Endothelial cell of umbilical vein (primary cell): Measurements from ENCODE around the gene OXTR. TPM values are rescaled to one million over a fixed set of nuclear protein-coding genes. Genes with fewer than 3 reads are reported as not detected.

Experiments used
- BruUV-seq: library from RNA; stranded (reverse); fragments of 400-500 nt; replicated peaks from 2 replicates; lab custom pipeline; 2021; lab: Mats Ljungman, UMichigan
- CTCF ChIA-PET: fragments of 300-600, 350-600 bp; sonication (Branson Sonifier 250); formaldehyde crosslinking; loops from one replicate; lab custom pipeline; 2021; ENCODE audit warnings: antibody characterized with exemption, inconsistent platforms; lab: Charles Lee
- POLR2A ChIA-PET: fragments of 300-600, 350-600 bp; sonication (Branson Sonifier 250); formaldehyde crosslinking; loops from one replicate; lab custom pipeline; 2021; ENCODE audit warnings: antibody characterized with exemption, inconsistent platforms; lab: Charles Lee
- DNase-seq: peaks from one replicate; pipeline ENCODE4 v3.0.0-alpha.2; 2011; ENCODE audit warnings: low read depth, low spot score
- FAIRE-seq: peaks from 2 replicates; lab custom pipeline; 2011; peaks lifted over from hg19 to GRCh38; lab: Jason Lieb, UNC
- H2AFZ ChIP-seq: 2 replicates; pipeline ENCODE4 v1.6.0; 2012; ENCODE audit warnings: low read depth, low read length, control low read depth, inconsistent platforms
- H3K27ac ChIP-seq: 2 replicates; pipeline ENCODE4 v1.5.1; 2011; ENCODE audit warnings: low read depth, mild to moderate bottlenecking, control low read depth, low read length, moderate library complexity; ENCODE audit not compliant: insufficient read depth
- H3K27me3 ChIP-seq, 2 experiments: 2 replicates each; pipeline versions ENCODE4 v1.6.0 to v1.6.1; 2011; ENCODE audit warnings: low read length in 2 of 2, mixed read lengths in 1 of 2; ENCODE audit not compliant: control insufficient read depth in 2 of 2, insufficient read depth in 2 of 2
- H3K36me3 ChIP-seq, 2 experiments: 2 replicates in 1 of 2; 3 replicates in 1 of 2; pipeline ENCODE4 v1.5.1; 2011; ENCODE audit warnings: low read length in 2 of 2, mild to moderate bottlenecking in 1 of 2, moderate library complexity in 1 of 2; ENCODE audit not compliant: control insufficient read depth in 2 of 2, insufficient read depth in 2 of 2; ENCODE audit errors: extremely low read depth in 1 of 2
- H3K4me1 ChIP-seq: 3 replicates; pipeline ENCODE4 v1.5.1; 2011; ENCODE audit warnings: mild to moderate bottlenecking, low read length; ENCODE audit not compliant: control insufficient read depth, insufficient read depth; ENCODE audit errors: extremely low read depth
- H3K4me2 ChIP-seq: 2 replicates; pipeline ENCODE4 v1.6.1; 2011; ENCODE audit warnings: low read length, control low read depth, mixed read lengths; ENCODE audit not compliant: insufficient read depth
- H3K4me3 ChIP-seq, 3 experiments: fragments of 200-600 bp in 1 of 3; sonication (generic), shearing (Covaris generic) in 1 of 3; replicated peaks in 1 of 3; 2 replicates each; pipeline ENCODE4 v1.5.1; 2011 to 2016; ENCODE audit warnings: control low read depth in 3 of 3, low read length in 3 of 3, mild to moderate bottlenecking in 2 of 3, inconsistent platforms in 1 of 3, low read depth in 1 of 3, moderate library complexity in 1 of 3; ENCODE audit not compliant: insufficient read depth in 1 of 3
- H3K79me2 ChIP-seq: 2 replicates; pipeline ENCODE4 v1.6.0; 2012; ENCODE audit warnings: low read length, inconsistent platforms; ENCODE audit not compliant: control insufficient read depth, insufficient read depth
- H3K9ac ChIP-seq: replicated peaks from 2 replicates; pipeline ENCODE3; 2011; ENCODE audit warnings: low read length, control low read depth; ENCODE audit not compliant: insufficient read depth; ENCODE audit errors: extremely low read depth
- H3K9me1 ChIP-seq: replicated peaks from 3 replicates; pipeline ENCODE4 v1.6.0; 2011; ENCODE audit warnings: mild to moderate bottlenecking, low read length; ENCODE audit not compliant: control insufficient read depth, insufficient read depth; ENCODE audit errors: extremely low read depth
- H3K9me3 ChIP-seq: replicated peaks from 2 replicates; pipeline ENCODE4 v1.5.1; 2012; ENCODE audit warnings: low read length, inconsistent platforms; ENCODE audit not compliant: control insufficient read depth, insufficient read depth
- H4K20me1 ChIP-seq: replicated peaks from 2 replicates; pipeline ENCODE3; 2011; ENCODE audit warnings: mild to moderate bottlenecking, low read length; ENCODE audit not compliant: control insufficient read depth, insufficient read depth; ENCODE audit errors: extremely low read depth
- CTCF ChIP-seq, 2 donors: IDR thresholded peaks; 1 replicate in 1 of 2; 2 replicates in 1 of 2; pipeline ENCODE4 v1.5.1; 2011; ENCODE audit warnings: low read length in 2 of 2, mild to moderate bottlenecking in 2 of 2, moderate library complexity in 2 of 2, control low read depth in 1 of 2, inconsistent platforms in 1 of 2, low read depth in 1 of 2; ENCODE audit not compliant: insufficient read depth in 1 of 2; ENCODE audit errors: extremely low read depth in 1 of 2
- EZH2 ChIP-seq: IDR thresholded peaks from 2 replicates; pipeline ENCODE4 v1.6.1; 2012; ENCODE audit warnings: borderline replicate concordance, low read depth, mild to moderate bottlenecking, moderate library complexity, low read length, inconsistent platforms; ENCODE audit not compliant: severe bottlenecking
- FOS ChIP-seq: IDR thresholded peaks from 2 replicates; pipeline ENCODE4 v1.6.1; 2011; ENCODE audit warnings: mild to moderate bottlenecking, low read length, moderate library complexity, borderline replicate concordance; ENCODE audit not compliant: insufficient read depth
- GATA2 ChIP-seq: IDR thresholded peaks from 2 replicates; pipeline ENCODE4 v1.7.0; 2011; ENCODE audit warnings: low read depth, mild to moderate bottlenecking, moderate library complexity, mixed read lengths, low read length; ENCODE audit not compliant: insufficient read length, insufficient read depth
- JUN ChIP-seq: IDR thresholded peaks from 2 replicates; pipeline ENCODE4 v1.6.1; 2011; ENCODE audit warnings: borderline replicate concordance, low read depth; ENCODE audit not compliant: insufficient read length, insufficient read depth
- MAX ChIP-seq: IDR thresholded peaks from 2 replicates; pipeline ENCODE4 v1.6.1; 2011; ENCODE audit not compliant: insufficient read depth, insufficient read length
- MYC ChIP-seq: IDR thresholded peaks from one replicate; pipeline ENCODE4 v1.6.1; 2011; ENCODE audit warnings: mild to moderate bottlenecking, low read depth, low read length
- POLR2A ChIP-seq: IDR thresholded peaks from 2 replicates; pipeline ENCODE4 v1.6.1; 2012; ENCODE audit warnings: low read depth, mild to moderate bottlenecking, control low read depth, low read length
- POLR2AphosphoS5 ChIP-seq: IDR thresholded peaks from 2 replicates; pipeline ENCODE4 v1.6.1; 2012; ENCODE audit warnings: low read depth, mild to moderate bottlenecking, control low read depth, low read length, moderate library complexity; ENCODE audit not compliant: insufficient read depth
- dilution Hi-C: fragments of 300-500 bp; cut with MboI; formaldehyde crosslinking; loops from one replicate; pipeline ENCODE4 v1.15.0; 2019; ENCODE audit warnings: low sequenced_read_pairs; ENCODE audit not compliant: extremely low pct_ligation_motif_present
- intact Hi-C: fragments of 100-400 bp; cut with micrococcal nuclease; formaldehyde crosslinking; loops from one replicate; pipeline ENCODE4 v1.10.0; 2022
- polyA plus RNA-seq, 4 experiments: library from polyadenylated mRNA; depleted of rRNA in 3 of 4; stranded (reverse) in 3 of 4; unstranded in 1 of 4; fragments of >200 nt; gene quantifications; 2 replicates each; pipeline versions ENCODE4 v1.2.1 to v1.2.3, GENCODE V29; 2011 to 2012; ENCODE audit warnings: missing spikeins in 1 of 4
- total RNA-seq: library from RNA; stranded (reverse); gene quantifications from 2 replicates; pipeline ENCODE4 v1.2.3, GENCODE V29; 2021

The OXTR gene
- total and polyA plus RNA-seq, 2 donors (not counting 3 experiments of a cell fraction or from before 2014, with no cell fraction given), result 0.12 to 0.40 TPM

GRCh38 chr3:8729479-8729878 is 39.9 kb downstream of the OXTR start:
- H3K79me2 ChIP-seq, result no peaks in the 10 kb centered on the region
- DNase-seq (no peak), FAIRE-seq (no peak)
- CTCF ChIA-PET, result interaction anchor here (0.7 to 1.8 kb wide), 4 partner anchors 12 to 17 kb away, joined by 3 to 7 read pairs (median 4); no protein-coding TSS in a partner anchor
- no peaks in the 10 kb centered on the region for H3K9me1 ChIP-seq
- H3K9ac ChIP-seq, result no peak overlapping the region
- dilution Hi-C loops, result no loop called here
- no peaks in the 10 kb centered on the region for H3K27me3 ChIP-seq
- H3K27ac ChIP-seq, result no peak overlapping the region
- H3K4me1 ChIP-seq, result no peaks in the 10 kb centered on the region
- no peaks in the 10 kb centered on the region for H3K36me3 ChIP-seq
- BruUV-seq, result no TSS peak
- no peak overlapping the region for H3K4me3 ChIP-seq
- H4K20me1 ChIP-seq, result no peaks in the 10 kb centered on the region
- intact Hi-C loops, result no loop called here
- POLR2A ChIA-PET, result no interaction called here
- no peaks in the 10 kb centered on the region for H3K9me3 ChIP-seq
- H2AFZ ChIP-seq, result no peak overlapping the region
- TF ChIP-seq MAX, result no peak
- TF ChIP-seq CTCF (IDR thresholded peaks at IDR 0.05; ENCODE audit: extremely low read depth in 1 of 2, insufficient read depth in 1 of 2, low read depth in 1 of 2, low read length in 2 of 2), result no peak
- TF ChIP-seq POLR2A, result no peak
- no peak for TF ChIP-seq GATA2
- TF ChIP-seq JUN, result no peak
- TF ChIP-seq FOS, result no peak
- no peak for TF ChIP-seq POLR2AphosphoS5
- no peak for TF ChIP-seq MYC
- TF ChIP-seq EZH2, result no peak
- no peak overlapping the region for H3K4me2 ChIP-seq
